Measurements from ENCODE around the gene CALY.

The CALY gene

DNA sequence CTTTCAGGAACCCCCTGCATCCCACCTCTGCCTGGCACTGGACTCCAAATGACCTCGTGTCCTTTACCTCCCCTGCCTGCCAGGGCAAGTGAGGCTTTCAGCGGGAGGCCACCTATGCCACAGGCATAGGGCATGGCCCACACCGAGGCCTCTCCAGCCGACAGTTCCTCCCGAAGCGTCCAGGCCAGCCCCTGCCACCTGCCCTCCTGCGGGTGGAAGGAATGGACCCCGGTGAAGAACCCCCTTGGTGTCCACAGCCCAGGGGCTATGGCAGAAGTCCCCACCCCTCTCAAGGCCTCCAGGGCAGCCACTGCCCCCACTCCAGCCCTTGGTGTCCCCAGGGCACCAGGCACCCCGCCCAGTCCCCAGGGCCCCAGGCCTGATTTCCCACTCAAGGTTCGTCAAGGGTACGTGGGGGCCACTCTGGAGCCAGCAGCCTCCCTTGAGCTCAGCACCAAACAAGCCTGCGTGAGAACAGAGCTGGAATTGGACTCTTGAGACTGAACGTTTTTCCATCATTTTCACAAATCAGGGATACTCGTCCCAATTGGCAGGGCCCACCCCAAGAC, 18.1 kb upstream of the CALY start:
- TF ChIP-seq ZFX (IDR thresholded peaks at IDR 0.05; ENCODE audit: borderline replicate concordance) = no peak
- TF ChIP-seq, protein P1, sequence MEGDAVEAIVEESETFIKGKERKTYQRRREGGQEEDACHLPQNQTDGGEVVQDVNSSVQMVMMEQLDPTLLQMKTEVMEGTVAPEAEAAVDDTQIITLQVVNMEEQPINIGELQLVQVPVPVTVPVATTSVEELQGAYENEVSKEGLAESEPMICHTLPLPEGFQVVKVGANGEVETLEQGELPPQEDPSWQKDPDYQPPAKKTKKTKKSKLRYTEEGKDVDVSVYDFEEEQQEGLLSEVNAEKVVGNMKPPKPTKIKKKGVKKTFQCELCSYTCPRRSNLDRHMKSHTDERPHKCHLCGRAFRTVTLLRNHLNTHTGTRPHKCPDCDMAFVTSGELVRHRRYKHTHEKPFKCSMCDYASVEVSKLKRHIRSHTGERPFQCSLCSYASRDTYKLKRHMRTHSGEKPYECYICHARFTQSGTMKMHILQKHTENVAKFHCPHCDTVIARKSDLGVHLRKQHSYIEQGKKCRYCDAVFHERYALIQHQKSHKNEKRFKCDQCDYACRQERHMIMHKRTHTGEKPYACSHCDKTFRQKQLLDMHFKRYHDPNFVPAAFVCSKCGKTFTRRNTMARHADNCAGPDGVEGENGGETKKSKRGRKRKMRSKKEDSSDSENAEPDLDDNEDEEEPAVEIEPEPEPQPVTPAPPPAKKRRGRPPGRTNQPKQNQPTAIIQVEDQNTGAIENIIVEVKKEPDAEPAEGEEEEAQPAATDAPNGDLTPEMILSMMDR (IDR thresholded peaks at IDR 0.05) = no peak
- H3K27ac ChIP-seq = no peak overlapping the region

DNA sequence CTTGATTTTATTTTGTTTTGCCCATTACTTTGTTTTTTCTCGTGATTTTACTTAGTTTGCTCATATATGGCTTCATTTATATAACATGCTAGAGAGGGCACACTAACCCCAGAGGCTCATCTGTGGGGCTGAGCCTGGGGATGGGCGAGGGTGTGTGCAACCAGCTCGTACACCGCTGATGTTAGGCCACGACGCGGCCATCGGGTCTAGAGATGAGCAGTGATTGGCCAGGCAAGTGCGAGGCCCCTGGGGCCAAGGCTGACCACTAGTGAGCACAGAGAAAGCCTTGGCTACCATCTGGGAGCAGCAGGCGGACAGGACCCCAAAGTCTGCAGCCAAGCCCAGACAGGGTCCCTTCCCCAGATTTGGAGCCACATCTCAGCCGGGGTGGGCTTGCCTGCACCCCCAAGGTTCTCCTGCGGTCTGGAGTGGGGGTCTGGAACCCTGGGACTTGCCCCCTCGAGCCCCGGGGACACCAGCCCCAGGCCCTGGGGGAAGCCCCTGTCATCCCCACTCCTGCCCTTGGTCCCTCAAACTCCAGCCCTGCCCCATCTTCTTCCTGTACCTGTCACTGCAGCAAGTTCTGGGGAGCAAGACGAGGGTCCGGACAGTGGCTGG, 17.4 kb upstream of the CALY start:
- H3K27ac ChIP-seq = no peak overlapping the region
- TF ChIP-seq, protein P1 (IDR thresholded peaks at IDR 0.05) = no peak
- TF ChIP-seq ZFX (IDR thresholded peaks at IDR 0.05; ENCODE audit: borderline replicate concordance) = no peak

DNA sequence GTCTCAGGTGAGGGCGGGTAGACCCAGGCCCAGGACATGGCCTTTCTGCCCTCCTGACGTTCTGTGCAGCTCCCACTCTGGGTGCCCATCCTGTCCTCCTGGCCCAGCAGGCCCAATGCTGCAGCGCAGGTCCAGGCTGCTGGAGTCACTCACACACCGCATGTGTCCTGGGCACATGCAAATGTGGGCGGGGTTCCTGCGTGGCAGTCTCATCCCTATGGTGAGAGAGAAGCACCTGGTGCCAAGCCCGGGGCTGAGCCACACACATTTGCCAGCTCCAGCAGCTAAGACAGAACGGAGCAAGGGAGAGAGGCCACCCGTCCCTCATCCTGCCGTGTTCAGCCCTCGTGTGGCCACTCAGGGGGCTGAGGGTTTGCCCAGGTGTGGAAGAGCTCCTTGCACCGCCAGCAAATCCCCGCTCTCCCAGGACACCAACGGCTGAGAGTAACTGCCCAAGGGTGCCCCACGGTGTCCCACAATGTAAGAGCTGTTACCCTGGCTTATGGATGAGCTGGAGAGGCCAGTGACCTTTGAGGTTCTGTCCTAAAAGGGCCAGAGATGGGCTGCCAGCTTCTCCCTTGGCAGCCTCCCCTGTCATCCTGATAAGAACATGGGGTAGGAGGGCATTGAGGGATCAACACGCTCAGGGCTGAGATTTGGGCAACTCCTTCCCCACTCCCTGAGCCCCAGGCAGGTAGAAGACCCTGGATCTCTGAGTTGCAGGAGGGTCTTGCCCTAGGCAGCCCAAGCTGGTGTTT, 16.7 kb upstream of the CALY start:
- H3K27ac ChIP-seq = peak overlapping the region; percentile 18; the same call in 1 of the 2 replicates
- TF ChIP-seq ZFX (IDR thresholded peaks at IDR 0.05; ENCODE audit: borderline replicate concordance) = no peak
- TF ChIP-seq, protein P1 (IDR thresholded peaks at IDR 0.05) = no peak

DNA sequence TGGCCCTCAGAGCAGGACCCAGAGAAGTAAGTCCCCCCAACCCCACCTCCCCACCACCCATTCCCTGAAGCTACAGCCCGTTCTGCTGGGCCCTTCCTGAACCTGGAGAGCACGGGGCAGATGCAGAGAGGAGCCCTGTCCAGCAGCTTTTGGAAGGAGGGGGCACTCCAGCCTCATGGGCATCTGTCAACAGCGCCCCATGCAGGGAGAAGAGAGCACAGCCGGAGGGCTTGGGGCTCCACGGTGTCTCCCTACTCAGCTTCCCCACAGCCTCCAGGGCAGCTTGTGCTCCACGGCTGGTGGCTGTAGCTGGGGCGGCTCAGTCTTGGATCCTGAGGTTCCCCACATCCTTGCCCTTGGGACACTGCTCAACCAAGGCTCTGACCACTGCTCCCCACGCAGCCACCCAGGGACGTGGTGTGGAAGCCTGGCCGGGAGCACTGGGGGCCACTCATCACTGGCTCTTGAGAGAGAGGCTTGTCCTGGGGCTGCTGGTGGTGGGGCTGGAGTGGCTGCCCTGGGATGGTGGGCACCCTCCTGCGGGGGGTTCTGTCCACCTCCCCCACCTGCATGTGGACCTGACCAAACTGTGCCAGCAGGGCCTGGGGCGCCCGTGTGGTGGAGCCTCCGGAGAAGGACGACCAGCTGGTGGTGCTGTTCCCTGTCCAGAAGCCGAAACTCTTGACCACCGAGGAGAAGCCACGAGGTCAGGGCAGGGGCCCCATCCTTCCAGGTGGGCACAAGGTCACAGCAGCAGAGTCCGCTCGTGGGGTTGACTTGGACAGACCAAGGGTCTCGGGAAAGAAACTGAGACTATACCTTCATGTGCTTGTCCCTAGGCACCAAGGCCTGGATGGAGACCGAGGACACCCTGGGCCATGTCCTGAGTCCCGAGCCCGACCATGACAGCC, 15.0 kb upstream of the CALY start:
- TF ChIP-seq, protein P1 (IDR thresholded peaks at IDR 0.05) = peak; percentile 10; the same call in 1 of the 2 replicates
- no peak for TF ChIP-seq ZFX (IDR thresholded peaks at IDR 0.05; ENCODE audit: borderline replicate concordance)

DNA sequence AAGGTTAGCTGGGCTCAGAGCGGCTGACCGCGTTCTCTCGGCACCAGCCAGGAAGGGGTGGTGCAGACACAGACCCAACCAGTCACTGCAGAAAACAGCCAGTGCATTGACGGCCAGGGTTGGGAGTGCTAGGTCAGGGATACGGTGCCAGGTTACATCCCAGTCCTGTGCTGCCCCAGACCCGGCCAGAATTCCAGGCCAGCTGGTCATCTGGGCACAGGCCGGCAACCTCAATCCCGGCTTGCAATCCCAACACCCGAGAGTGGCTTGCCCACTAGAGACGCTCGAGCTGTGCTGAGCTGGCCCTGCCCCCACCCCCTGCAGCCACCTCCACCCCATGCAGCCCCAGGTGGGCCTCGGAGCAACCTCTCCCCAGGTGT, 14.2 kb upstream of the CALY start:
- TF ChIP-seq, protein P1 (IDR thresholded peaks at IDR 0.05) = no peak
- TF ChIP-seq ZFX (IDR thresholded peaks at IDR 0.05; ENCODE audit: borderline replicate concordance) = no peak
- no peak overlapping the region for H3K27ac ChIP-seq

More for the DNA sequence above, 15.0 kb upstream of the CALY start:
- H3K27ac ChIP-seq = no peak overlapping the region

DNA sequence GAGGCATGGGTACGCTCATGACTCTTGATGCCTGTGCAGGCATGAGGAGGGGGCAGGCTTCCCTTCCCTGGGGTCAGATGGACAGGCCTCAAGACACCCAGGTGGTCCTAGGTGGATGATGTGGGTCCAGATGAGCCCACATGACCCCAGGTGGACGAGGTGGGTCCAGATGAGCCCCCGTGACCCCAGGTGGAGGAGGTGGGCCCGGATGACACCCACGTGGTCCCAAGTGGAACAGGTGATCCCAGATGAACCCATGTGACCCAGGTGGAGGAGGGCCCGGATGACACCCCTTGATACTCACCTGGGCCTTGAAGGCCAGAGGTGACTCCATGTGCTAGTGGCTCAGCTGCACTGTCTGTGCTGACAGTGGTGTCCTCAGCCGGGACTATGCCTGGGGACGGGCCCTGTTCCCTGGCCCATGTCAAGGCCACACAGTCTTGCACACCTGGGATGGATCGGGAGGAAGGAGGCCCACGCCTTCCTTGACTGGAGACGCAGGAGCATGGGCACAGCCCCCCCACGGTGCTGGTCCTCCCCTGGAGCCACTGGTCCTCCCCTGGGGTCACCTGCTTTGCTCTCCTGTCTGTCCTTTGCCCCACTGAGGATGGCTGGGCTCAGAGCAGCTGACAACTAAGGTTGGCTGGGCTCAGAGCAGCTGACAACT, 13.7 kb upstream of the CALY start:
- H3K27ac ChIP-seq = no peak overlapping the region
- TF ChIP-seq, protein P1 (IDR thresholded peaks at IDR 0.05) = no peak

Data from 22Rv1 (cell line).